Dorsolateral prefrontal cortex (tissue), 118 donors: ENCODE data around the gene CLDN11. TPM values are rescaled to one million over a fixed set of nuclear protein-coding genes. Genes with fewer than 3 reads are reported as not detected.

Experiments used
- microRNA-seq, 43 experiments: library from miRNA; unstranded; fragments of <30 nt; microRNA quantifications; one replicate each; pipeline ENCODE4 v1.2.0, GENCODE V29; 2022
- total RNA-seq, 120 experiments: library from RNA; stranded (reverse); gene quantifications; one replicate each; pipeline versions ENCODE4 v1.2.3 to v1.2.4, GENCODE V29; 2022

The CLDN11 gene
- total RNA-seq, 120 experiments from 2014 or later = 24.4 to 1,165 (median 178) TPM

Small RNA genes within 50 kb of the gene (microRNA-seq; reads per million reads assigned to microRNA genes)
- gene MIR6828 = 0 to 2.2 (median 0) reads per million in 43 experiments

Other genes starting within 250 kb of the CLDN11 start
- 100 to 1,000 TPM in 88 of 120 experiments, 10 to 100 TPM in 32; 76.0 to 170 (median 110) TPM for gene PHC3, start 237.1 kb upstream of the CLDN11 start, total RNA-seq
- 10 to 100 TPM; 14.6 to 73.6 (median 39.8) TPM for gene PRKCI, start 196.4 kb upstream of the CLDN11 start, total RNA-seq
- 10 to 100 TPM; 30.8 to 77.5 (median 52.6) TPM for gene SKIL, start 61.2 kb upstream of the CLDN11 start, total RNA-seq
- 10 to 100 TPM in 119 of 120 experiments, 1 to 10 TPM in 1; 9.7 to 52.5 (median 32.6) TPM for gene SLC7A14, start 167.2 kb downstream of the CLDN11 start, total RNA-seq